Posterior vena cava (tissue), 2 donors: ENCODE data around the gene USP30. TPM values are rescaled to one million over a fixed set of nuclear protein-coding genes. Genes with fewer than 3 reads are reported as not detected.

Source experiments
- DNase-seq: peaks from one replicate; pipeline ENCODE4 v3.0.0-alpha.2; 2020; ENCODE audit warnings: low spot score
- intact Hi-C, 2 donors: fragments of 100-400 bp; cut with DNase I; formaldehyde crosslinking; loops; one replicate each; pipeline versions ENCODE4 v1.14.1 to v1.14.2; 2022 to 2023
- total RNA-seq, 2 donors: library from RNA; stranded (reverse); fragmentation: NEBNext Ultra II Directional; extraction: Animal tissue kit (Norgen Biotek cat#: 25700); gene quantifications; one replicate each; pipeline ENCODE4 v1.2.1, GENCODE V29; 2021
- donor health status: DM: yes; HTN: yes; CAD: no.
- donor health status: DM: yes; HTN: yes; CAD: no.

USP30 gene
- total RNA-seq, 2 donors from 2014 or later, result 8.1 to 8.3 TPM

DNA sequence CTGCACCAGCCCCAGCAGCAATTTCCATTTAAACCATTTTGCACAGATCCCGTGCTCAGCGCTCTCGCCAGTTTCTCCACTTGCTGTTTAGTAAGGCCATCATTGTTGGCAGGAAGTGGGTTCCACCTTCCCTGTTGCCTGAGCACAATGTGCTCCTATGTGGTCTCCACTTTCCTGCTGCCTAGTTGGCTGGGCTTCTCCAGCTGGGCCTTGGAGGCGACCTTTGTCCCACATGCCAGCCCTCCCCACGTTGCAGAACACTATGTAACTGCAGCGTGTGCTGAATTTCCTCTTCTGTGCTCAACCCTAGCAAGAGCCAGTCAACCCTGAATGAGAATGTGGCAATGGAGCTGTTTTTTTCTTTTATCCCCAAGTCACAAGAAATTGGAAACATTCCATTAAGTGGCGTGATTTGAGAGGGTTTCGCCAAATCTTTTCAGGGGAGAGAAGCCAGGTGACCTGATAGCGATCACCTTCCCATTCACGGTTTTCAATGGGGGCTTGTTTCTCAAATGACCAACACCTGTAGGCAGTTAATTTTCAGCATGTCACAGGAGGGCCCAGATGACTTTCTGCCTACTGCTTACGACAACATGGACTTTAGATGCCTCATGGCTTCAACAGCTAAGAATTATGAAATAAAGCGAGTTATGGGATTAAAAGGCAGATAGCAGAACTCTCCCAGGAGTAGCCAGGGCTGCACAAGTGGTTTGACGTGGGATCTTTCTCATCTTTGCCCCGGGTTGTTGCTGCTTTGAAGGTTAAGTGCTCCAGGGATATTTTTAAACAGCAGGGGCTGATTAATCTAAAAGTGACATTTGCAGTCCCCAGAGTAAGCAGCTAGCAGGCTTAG, 63.6 kb downstream of the USP30 start, which contains the start of gene ACACB:
Gene ACACB, plus strand, starts transcription at position 830 of the 853 bp plus-strand sequence. CDS start 22,819 bp downstream, outside the sequence.
- intact Hi-C loops, result no loop called here
- no peak for DNase-seq

DNA sequence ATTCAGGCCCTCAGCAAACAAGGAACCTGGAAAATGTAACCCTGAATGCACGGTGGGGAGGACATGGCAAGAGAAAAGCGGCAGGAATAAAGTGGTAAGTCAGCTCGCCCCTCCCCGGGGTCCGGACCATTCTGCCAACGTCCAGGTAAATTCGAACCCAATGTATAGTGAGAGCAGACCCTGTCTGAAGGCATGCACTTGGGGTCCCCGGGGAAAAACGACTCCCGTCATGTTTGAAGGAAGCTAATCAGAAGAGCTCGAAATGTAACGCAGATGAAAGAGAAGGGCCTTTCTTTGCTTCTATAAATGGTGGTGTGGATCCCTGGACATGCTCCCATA, 64.2 kb downstream of the USP30 start:
- DNase-seq, result no peak

DNA sequence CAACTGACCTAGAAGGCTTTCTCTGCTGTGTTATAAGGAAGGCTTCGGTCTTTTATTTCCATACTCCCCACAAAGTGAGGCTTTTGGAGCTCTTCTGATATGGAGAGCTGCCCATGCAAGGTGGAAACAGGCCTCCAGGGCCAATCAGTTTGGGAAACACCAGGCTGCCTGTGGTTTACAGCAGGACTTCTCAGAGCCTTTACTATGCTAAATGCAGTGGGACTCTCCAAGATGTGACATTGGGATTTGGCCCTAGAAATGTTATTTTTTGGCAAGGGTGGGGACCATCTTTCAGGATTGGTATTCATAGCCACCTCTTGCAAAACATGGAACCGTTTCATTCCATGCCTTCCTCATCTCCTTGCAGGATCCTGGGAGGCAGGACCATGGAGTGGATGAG, 67.7 kb downstream of the USP30 start:
- no peak for DNase-seq
- intact Hi-C loops, result no loop called here

More for the DNA sequence above, 64.2 kb downstream of the USP30 start:
- intact Hi-C loops, result no loop called here

DNA sequence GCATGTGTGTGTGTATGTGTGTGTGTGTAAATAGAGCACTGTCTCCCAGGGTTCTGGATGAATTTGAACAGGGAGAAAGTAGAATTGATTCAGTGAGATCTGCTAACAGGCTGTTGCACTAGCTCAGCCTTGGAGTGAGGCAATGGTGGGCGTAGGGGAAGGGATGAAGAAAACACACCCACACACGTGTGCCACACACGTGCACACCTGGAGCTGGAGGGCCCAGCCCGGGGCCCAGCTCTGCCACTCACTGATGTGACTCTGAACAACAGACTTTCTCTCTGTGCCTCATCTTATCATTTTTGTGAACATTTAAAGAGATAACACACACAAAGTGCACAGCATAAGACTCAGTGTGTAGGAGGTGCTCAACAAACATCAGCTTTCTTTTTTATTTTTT, 68.2 kb downstream of the USP30 start:
- DNase-seq, result no peak
- intact Hi-C loops, result no loop called here

DNA sequence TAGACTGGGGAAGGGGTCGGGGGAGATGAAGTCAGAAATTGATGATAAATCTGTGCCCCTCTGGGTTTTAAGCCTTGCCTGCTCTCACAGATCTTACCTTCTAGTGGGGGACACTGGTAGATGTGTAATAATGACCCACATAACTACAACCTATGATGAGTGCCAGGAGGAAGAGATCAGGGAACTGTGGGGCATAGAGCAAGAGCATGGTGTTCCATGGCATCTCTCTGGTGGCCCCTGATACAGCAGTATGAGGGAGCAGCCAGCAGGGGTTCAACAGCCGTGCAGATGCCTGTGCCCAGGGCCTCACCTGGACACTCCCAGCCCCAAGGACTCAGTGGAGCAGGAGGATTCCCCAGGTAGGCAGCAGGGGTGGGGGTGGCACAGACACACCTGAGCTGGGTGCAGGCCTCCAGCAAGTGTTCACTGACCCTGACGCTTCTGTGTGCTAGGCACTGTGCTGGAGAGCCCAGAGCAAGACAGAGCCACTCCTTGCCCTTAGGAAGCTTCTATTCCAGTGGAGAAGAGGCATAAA, 69.0 kb downstream of the USP30 start:
- intact Hi-C loops, result no loop called here

DNA sequence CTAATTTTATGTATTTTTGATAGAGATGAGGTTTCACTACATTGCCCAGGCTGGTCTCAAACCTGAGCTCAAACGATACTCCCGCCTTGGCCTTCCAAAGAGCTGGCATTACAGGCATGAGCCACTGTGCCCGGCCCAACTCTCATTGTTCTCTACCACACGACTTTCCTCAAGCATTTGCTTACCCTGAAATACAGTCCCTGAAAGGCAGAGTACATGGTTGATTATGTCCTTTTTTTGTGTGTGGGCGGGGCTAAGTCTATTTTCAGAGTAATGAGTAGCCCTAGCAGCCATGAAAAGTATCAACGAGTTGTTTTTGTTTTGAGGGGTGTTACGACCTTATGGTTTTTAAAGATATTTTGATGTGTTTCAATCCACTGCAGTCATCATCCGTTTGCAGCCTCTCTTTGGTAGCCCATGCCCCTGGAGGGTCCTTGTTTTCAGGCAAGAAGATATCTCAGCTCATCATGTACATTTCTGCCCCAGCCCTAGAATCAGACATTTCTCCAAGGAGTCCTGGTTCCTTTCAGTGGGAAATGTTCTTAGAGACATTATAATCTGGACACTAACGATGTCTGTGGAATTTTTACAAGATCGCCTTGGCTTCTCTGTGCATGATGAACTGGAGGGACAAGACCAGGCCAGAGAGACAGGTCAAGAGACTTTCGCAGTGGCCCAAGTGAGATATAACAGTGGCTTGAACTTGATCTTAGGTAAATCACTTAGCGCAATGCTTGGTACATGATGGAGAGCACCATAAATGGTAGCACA, 72.7 kb downstream of the USP30 start:
- DNase-seq, result no peak
- intact Hi-C loops, result no loop called here

More for the DNA sequence above, 69.0 kb downstream of the USP30 start:
- no peak for DNase-seq

DNA sequence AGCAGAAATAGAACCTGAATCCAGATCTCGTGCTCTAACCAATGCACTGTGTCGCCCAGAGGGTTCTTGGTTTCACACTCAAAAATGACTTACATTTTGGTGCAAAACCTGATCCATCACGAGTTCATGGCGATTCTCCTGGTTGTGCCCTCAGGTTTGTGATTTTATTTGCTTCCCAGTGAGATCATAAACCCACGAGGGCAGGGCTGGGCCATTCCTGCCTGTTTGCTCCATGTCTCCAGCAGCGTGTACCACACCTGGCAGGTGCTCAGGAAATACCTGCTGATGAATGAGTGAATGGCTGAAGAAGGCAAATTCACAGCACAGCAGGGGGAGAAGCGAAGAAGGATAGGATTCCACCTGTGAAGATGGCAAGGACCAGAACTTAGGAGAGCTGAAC, 73.4 kb downstream of the USP30 start:
- no peak for DNase-seq
- intact Hi-C loops, result no loop called here

DNA sequence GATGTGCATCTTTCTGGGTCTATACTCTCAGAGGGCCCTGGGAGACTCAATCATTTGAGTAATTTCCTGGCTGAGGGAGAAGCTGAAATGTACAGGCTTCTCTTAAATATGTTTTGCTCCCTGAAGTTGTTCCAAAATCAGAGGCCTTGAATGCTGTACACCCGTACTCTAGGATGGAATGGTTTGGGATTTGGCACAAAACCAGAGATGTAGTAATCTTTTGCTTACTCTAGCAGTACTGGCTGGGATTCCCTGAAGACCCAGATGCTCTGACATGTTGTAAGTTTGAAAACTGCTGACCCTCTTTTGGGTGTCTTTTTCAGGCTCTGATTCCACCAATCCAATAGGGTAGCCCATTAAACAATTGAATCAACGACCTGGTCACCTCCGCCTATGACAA, 74.4 kb downstream of the USP30 start:
- DNase-seq, result no peak
- intact Hi-C loops, result no loop called here

DNA sequence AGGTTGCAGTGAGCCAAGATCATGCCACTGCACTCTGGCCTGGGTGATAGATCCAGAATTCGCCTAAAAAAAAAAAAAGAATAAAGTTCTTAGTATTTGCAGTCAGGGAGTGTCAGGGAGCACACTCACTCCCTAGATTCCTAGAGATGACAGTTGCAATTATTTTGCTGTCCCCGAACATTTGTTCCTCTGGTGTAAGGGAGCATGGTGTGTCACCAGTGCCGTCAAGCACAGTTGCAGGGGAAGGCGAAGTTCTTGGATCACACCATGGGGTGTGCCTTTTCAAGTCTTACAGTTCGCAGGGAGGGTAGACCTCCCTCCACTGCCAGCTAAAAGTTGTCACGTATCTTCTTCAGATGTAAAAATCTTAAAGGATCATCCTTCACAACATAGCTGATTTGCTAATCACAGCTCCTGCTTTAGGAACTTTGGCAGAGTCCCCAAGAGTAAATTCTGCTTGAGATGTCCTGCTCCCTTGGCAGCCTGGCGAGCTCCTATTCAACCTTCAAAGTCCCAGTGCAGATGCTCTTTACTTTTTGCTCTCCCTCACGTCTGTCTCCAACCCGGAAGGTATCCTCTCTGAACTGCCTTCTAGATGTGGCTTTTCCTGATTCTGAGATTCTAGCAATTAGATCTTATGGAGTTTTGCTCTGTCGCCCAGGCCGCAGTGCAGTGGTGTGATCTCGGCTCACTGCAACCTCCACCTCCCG, 75.3 kb downstream of the USP30 start:
- peak; percentile 32 for DNase-seq
- intact Hi-C loops, result no loop called here

DNA sequence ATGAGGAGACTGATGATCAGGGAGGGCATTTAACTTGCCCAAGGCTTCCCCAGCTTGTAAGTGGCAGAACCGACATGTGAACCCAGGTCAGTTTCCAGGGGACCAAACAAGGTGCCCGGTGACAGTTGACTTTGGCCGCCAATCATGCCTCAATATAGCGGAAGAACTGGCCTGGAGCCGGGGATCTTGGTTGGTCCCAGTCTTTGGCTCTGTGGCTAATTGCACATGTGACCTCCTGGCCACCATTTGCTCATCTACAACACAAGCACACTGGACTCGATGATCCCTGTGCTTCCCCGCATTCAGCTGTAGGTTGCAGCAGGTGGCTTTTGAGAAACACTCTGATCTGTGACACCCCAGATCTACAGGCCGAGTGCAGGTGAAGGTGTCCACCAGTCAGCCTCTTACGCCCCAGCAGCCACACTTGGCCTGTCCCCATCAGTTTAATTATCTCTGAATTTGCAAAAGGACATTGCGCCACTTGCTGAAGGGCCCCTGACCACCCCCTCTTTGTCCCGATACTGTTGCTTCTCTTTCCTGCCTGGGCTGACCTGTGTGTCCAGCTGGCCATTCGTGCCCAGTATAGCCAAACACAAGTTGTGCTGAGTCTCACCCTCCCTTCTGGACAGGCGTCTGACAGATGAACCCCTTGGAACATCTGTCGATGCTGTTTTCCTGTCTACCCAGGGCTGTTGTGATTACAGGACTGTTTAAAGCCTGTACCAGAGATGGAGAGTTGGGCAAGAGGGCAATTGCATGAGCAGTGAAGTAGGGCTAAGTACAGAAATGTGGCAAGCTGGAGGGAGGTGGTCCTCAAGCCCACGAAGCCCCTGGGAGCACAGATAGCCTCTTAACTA, 78.1 kb downstream of the USP30 start:
- DNase-seq, result no peak

DNA sequence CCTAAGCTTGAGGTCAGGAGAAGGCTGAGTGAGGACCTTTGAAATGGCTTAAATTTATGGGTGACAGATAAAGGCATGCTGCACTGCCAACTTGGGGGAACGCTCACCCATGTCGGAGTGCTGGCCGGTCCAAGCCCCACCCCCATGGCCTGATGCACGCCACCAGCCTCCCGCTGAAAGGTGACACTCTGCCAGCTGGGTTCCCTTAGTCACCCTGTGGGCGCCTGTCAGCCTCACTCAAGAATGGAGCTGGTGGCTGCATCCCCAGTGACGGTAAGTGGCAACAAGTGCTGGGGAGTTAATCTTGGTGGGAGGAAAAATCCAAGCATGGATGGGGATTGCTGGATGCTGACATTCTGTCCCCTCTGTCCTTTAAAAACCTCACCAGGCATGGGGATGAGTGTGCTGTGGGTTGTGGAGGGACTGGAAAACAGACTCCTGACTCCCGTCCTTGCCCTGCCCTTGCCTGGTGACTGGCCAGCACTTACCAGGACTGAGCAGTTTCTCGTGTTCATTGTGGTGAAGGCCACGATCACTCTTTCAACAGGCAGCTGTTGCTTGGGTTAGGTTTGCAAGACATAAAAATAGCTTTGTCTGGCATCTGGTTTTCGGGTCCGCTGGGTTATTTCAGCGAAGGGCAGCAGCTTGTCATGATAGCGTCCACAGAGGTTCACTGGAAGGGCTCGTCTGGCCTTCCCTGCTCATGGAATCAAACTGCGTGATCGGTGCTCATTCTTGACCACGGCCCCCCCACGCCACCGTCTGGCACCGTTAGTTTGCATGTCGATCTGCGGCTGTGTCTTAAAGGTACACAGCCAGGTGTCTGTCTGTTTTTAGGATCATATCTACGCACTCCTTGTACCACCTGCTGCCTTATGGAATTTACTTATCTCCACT, 79.0 kb downstream of the USP30 start:
- no peak for DNase-seq
- intact Hi-C loops, result no loop called here

More for the DNA sequence above, 78.1 kb downstream of the USP30 start:
- intact Hi-C loops, result no loop called here

DNA sequence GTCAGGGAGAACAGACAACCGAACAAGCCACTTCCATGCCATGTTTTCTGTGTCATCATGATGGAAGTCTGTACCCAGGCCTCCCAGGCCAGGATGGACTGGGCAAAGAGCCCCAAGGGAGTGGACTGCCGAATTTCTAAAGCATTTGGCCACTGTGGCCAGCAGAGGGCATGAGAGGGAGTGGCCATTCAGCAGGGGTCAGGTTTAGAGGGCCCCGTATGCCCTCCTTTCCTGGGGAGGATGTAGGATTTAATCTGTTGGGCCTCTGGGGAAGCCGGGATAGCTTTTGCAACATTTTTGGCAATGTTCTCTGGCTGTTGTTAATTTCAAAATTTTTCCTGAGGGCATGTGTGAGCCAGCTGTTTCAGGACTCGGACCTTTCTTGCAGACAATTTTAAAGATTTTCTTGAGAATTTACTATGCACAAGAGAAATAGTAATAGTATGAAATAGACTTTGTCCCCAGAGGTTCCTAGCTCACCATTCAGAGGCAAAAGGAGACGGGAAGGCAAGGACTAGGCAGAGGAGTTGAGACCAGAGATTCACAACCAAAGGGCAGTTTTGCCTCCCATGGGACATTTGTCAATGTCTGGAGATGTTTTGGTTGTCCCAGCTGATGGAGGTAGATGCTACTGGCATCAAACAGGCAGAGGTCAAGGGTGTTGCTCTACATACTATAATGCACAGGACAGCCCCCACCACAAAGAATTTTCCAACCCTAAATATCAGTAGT, 82.0 kb downstream of the USP30 start:
- intact Hi-C loops, result no loop called here
- no peak for DNase-seq

DNA sequence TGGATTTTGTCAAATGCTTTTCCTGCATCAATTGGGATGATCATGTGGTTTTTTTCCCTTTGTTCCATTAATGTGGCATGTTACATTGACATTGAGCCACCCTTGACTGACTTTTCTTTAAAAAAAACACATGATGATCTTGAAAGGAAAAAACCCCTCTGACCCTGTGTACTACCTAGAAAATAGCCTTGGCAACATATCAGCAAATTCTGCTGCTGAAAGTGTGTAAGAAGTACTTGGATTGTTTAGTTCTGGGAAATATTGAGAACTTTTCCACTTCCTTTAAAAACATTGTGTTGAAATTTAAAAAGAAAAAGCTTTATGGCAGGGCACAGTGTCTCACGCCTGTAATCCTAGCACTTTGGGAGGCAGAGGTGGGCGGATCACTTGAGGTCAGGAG, 84.7 kb downstream of the USP30 start:
- intact Hi-C loops, result no loop called here
- no peak for DNase-seq
